Fibroblast of lung (primary cell): ENCODE measurements around the gene ROBO2. TPM values are rescaled to one million over a fixed set of nuclear protein-coding genes. Genes with fewer than 3 reads are reported as not detected.

Source experiments
- DNase-seq, 2 donors: peaks; one replicate each; pipeline versions ENCODE4 v3.0.0 to v3.0.0-alpha.2; 2010; ENCODE audit warnings: low read depth in 2 of 2
- H2AFZ ChIP-seq: 2 replicates; pipeline ENCODE4 v1.5.1; 2012; ENCODE audit warnings: low read length, control low read depth, inconsistent platforms
- H3K27ac ChIP-seq: 2 replicates; pipeline ENCODE4 v1.5.1; 2011; ENCODE audit warnings: low read length, control low read depth; ENCODE audit not compliant: insufficient read depth
- H3K27me3 ChIP-seq: 2 replicates; pipeline ENCODE4 v1.5.1; 2011; ENCODE audit warnings: mild to moderate bottlenecking, low read length; ENCODE audit not compliant: control insufficient read depth, insufficient read depth
- H3K36me3 ChIP-seq: 2 replicates; pipeline ENCODE4 v1.5.1; 2011; ENCODE audit warnings: low read length; ENCODE audit not compliant: control insufficient read depth, insufficient read depth
- H3K4me1 ChIP-seq: 2 replicates; pipeline ENCODE4 v1.5.1; 2011; ENCODE audit warnings: low read length; ENCODE audit not compliant: control insufficient read depth, insufficient read depth; ENCODE audit errors: extremely low read depth
- H3K4me2 ChIP-seq: 2 replicates; pipeline ENCODE4 v1.5.1; 2011; ENCODE audit warnings: low read length, control low read depth; ENCODE audit not compliant: insufficient read depth; ENCODE audit errors: extremely low read depth
- H3K4me3 ChIP-seq, 4 experiments: fragments of 200-600 bp in 1 of 4; sonication (generic) in 1 of 4; replicated peaks in 1 of 4; 2 replicates each; pipeline ENCODE4 v1.5.1; 2011 to 2016; ENCODE audit warnings: low read length in 4 of 4, low read depth in 3 of 4, mild to moderate bottlenecking in 3 of 4, control low read depth in 2 of 4, inconsistent platforms in 1 of 4, mixed read lengths in 1 of 4; ENCODE audit not compliant: insufficient read depth in 1 of 4; ENCODE audit errors: control extremely low read depth in 1 of 4
- H3K79me2 ChIP-seq: 2 replicates; pipeline ENCODE4 v1.5.1; 2012; ENCODE audit warnings: mild to moderate bottlenecking, low read length, inconsistent platforms; ENCODE audit not compliant: control insufficient read depth, insufficient read depth
- H3K9ac ChIP-seq: 2 replicates; pipeline ENCODE4 v1.5.1; 2011; ENCODE audit warnings: mild to moderate bottlenecking, low read length, control low read depth; ENCODE audit not compliant: insufficient read depth
- H3K9me3 ChIP-seq: 2 replicates; pipeline ENCODE4 v1.5.1; 2012; ENCODE audit warnings: low read depth, low read length; ENCODE audit not compliant: control insufficient read depth, insufficient read depth
- H4K20me1 ChIP-seq: 2 replicates; pipeline ENCODE4 v1.5.1; 2011; ENCODE audit warnings: low read length; ENCODE audit not compliant: control insufficient read depth, insufficient read depth; ENCODE audit errors: extremely low read depth
- EZH2 ChIP-seq: IDR thresholded peaks from 2 replicates; pipeline ENCODE4 v1.5.1; 2012; ENCODE audit warnings: low read length, control low read depth, mild to moderate bottlenecking; ENCODE audit errors: missing control alignments
- polyA plus RNA-seq, 2 donors: library from polyadenylated mRNA; depleted of rRNA in 1 of 2; stranded (reverse) in 1 of 2; unstranded in 1 of 2; fragments of >200 nt; gene quantifications; 2 replicates each; pipeline ENCODE4 v1.2.1, GENCODE V29; 2011 to 2012; ENCODE audit warnings: missing spikeins in 1 of 2
- total RNA-seq: library from RNA; depleted of rRNA; stranded (reverse); fragments of >200 nt; gene quantifications from 2 replicates; pipeline ENCODE4 v1.2.1, GENCODE V29; 2014
- TF ChIP-seq, protein P1 (sequence below), 2 donors: IDR thresholded peaks in 1 of 2; conservative IDR thresholded peaks in 1 of 2; 1 replicate in 1 of 2; 2 replicates in 1 of 2; pipeline ENCODE4 v1.5.1; 2011 to 2012; ENCODE audit warnings: low read length in 2 of 2, control low read depth in 1 of 2, inconsistent platforms in 1 of 2, low read depth in 1 of 2, mild to moderate bottlenecking in 1 of 2

The ROBO2 gene
- total and polyA plus RNA-seq, 2 donors (not counting 1 experiment from before 2014, with no cell fraction given) = 0.83 to 1.5 TPM

- no peaks in the 10 kb centered on the region for H3K27me3 ChIP-seq
- no peaks in the 10 kb centered on the region for H3K79me2 ChIP-seq
- no peak overlapping the region for H2AFZ ChIP-seq
- H4K20me1 ChIP-seq = no peaks in the 10 kb centered on the region
- no peak overlapping the region for H3K4me2 ChIP-seq
- no peak for TF ChIP-seq EZH2
- TF ChIP-seq, protein P1, sequence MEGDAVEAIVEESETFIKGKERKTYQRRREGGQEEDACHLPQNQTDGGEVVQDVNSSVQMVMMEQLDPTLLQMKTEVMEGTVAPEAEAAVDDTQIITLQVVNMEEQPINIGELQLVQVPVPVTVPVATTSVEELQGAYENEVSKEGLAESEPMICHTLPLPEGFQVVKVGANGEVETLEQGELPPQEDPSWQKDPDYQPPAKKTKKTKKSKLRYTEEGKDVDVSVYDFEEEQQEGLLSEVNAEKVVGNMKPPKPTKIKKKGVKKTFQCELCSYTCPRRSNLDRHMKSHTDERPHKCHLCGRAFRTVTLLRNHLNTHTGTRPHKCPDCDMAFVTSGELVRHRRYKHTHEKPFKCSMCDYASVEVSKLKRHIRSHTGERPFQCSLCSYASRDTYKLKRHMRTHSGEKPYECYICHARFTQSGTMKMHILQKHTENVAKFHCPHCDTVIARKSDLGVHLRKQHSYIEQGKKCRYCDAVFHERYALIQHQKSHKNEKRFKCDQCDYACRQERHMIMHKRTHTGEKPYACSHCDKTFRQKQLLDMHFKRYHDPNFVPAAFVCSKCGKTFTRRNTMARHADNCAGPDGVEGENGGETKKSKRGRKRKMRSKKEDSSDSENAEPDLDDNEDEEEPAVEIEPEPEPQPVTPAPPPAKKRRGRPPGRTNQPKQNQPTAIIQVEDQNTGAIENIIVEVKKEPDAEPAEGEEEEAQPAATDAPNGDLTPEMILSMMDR (conservative IDR thresholded peaks at IDR 0.05 in 1 of 2, IDR thresholded peaks at IDR 0.05 in 1 of 2; ENCODE audit: low read depth in 1 of 2, low read length in 2 of 2) = no peak
- H3K4me1 ChIP-seq = no peaks in the 10 kb centered on the region
- H3K9me3 ChIP-seq = no peaks in the 10 kb centered on the region
- H3K36me3 ChIP-seq = no peaks in the 10 kb centered on the region
- no peak overlapping the region for H3K27ac ChIP-seq
- H3K4me3 ChIP-seq = no peak overlapping the region
- no peak overlapping the region for H3K9ac ChIP-seq
- no peak for DNase-seq
Observed at GRCh38 chr3:77392181-77392580, 352.3 kb downstream of the ROBO2 start.

DNA sequence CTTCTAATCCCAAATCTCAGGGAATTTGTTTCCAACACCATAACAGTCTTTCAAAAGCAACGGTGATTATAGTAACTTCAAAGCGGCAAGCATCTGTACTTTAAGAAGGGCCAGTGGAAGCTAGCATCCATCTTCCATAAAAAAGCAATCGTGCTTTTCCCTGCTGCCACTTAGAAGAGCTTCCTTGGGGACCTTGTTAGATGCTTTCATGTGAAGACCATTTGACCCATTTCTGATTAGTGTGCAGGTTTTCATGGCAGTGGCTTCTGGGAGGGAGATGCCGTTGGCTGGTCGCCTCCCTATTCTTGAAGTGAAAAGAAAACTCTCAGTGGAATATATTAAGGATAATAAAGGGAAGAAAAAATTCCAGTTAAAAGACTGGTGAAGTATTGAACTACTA, 354.1 kb downstream of the ROBO2 start:
- no peaks in the 10 kb centered on the region for H3K9me3 ChIP-seq
- no peak overlapping the region for H3K9ac ChIP-seq
- no peaks in the 10 kb centered on the region for H3K27me3 ChIP-seq
- DNase-seq = no peak
- H4K20me1 ChIP-seq = no peaks in the 10 kb centered on the region
- TF ChIP-seq, protein P1 (conservative IDR thresholded peaks at IDR 0.05 in 1 of 2, IDR thresholded peaks at IDR 0.05 in 1 of 2; ENCODE audit: low read depth in 1 of 2, low read length in 2 of 2) = no peak
- TF ChIP-seq EZH2 = no peak
- H3K4me1 ChIP-seq = no peaks in the 10 kb centered on the region
- H3K27ac ChIP-seq = no peak overlapping the region
- H3K4me2 ChIP-seq = no peak overlapping the region
- no peaks in the 10 kb centered on the region for H3K79me2 ChIP-seq
- H2AFZ ChIP-seq = no peak overlapping the region
- H3K36me3 ChIP-seq = no peaks in the 10 kb centered on the region
- H3K4me3 ChIP-seq = no peak overlapping the region

- H3K79me2 ChIP-seq = no peaks in the 10 kb centered on the region
- no peak overlapping the region for H3K27ac ChIP-seq
- no peak overlapping the region for H2AFZ ChIP-seq
- H3K9ac ChIP-seq = no peak overlapping the region
- H3K9me3 ChIP-seq = no peaks in the 10 kb centered on the region
- no peaks in the 10 kb centered on the region for H4K20me1 ChIP-seq
- no peak for TF ChIP-seq EZH2
- TF ChIP-seq, protein P1 (conservative IDR thresholded peaks at IDR 0.05 in 1 of 2, IDR thresholded peaks at IDR 0.05 in 1 of 2; ENCODE audit: low read depth in 1 of 2, low read length in 2 of 2) = no peak
- DNase-seq = no peak
- H3K36me3 ChIP-seq = no peaks in the 10 kb centered on the region
- H3K4me3 ChIP-seq = no peak overlapping the region
- H3K4me1 ChIP-seq = no peaks in the 10 kb centered on the region
- H3K27me3 ChIP-seq = no peaks in the 10 kb centered on the region
- no peak overlapping the region for H3K4me2 ChIP-seq
Observed at GRCh38 chr3:77404871-77405270, 365.0 kb downstream of the ROBO2 start.
